ENCODE data around the gene TMED1. TPM values are rescaled to one million over a fixed set of nuclear protein-coding genes. Genes with fewer than 3 reads are reported as not detected.
A peak's percentile ranks its signal among the peaks of the same experiment; 100 is the strongest.

The TMED1 gene
- total RNA-seq, 1 donor from 2014 or later = 27.0 TPM

GRCh38 chr19:10836479-10837330 is 693 bp upstream of the TMED1 start:
- TF ChIP-seq EZH2phosphoT487 (IDR thresholded peaks at IDR 0.05) (no peak), EZH2 (IDR thresholded peaks at IDR 0.05) (no peak), CTCF (IDR thresholded peaks at IDR 0.05) (no peak)
- no peak for DNase-seq (ENCODE audit: low spot score)
- peak overlapping the region; percentile 100 for H3K27ac Mint-ChIP-seq
- H3K4me3 Mint-ChIP-seq = peak overlapping the region; percentile 91
- H3F3A ChIP-seq (ENCODE audit: low read depth) = peaks cover 34% of the 10 kb centered on the region
- H3K36me3 Mint-ChIP-seq = peaks cover 10% of the 10 kb centered on the region
- H4K20me1 ChIP-seq (ENCODE audit: low read depth) = no peaks in the 10 kb centered on the region
- peak overlapping the region; percentile 77 for H3K4me2 ChIP-seq
- no peaks in the 10 kb centered on the region for H3K27me3 ChIP-seq
- no peaks in the 10 kb centered on the region for H3K36me3 ChIP-seq
- peak overlapping the region; percentile 64 for H3K4me3 ChIP-seq
- no peaks in the 10 kb centered on the region for H3K4me1 ChIP-seq
- peaks cover 2% of the 10 kb centered on the region for H3K9me3 Mint-ChIP-seq
- no peaks in the 10 kb centered on the region for H3K9me3 ChIP-seq (ENCODE audit: low read depth)
- H3K27ac ChIP-seq = peak overlapping the region; percentile 91
- peak overlapping the region; percentile 61 for H3K9ac ChIP-seq
- H3K27me3 Mint-ChIP-seq (ENCODE audit: insufficient read depth, low read depth) = peaks cover 11% of the 10 kb centered on the region
- H3K4me1 Mint-ChIP-seq = peaks cover 14% of the 10 kb centered on the region
- peak overlapping the region; percentile 96 for H2AFZ ChIP-seq (replicated peaks)
- H3K79me2 ChIP-seq (ENCODE audit: low read depth) = no peaks in the 10 kb centered on the region

GRCh38 chr19:10835089-10835753 is 791 bp downstream of the TMED1 start:
- H3K36me3 Mint-ChIP-seq = peaks cover 10% of the 10 kb centered on the region
- peak overlapping the region; percentile 91 for H3K4me3 Mint-ChIP-seq
- Histone ChIP-seq H4K20me1 (ENCODE audit: low read depth) (no peaks in the 10 kb centered on the region), H3K4me3 (peak overlapping the region; percentile 40), H3K4me1 (no peaks in the 10 kb centered on the region), H3K27ac (no peak overlapping the region), H2AFZ (replicated peaks) (no peak overlapping the region), H3F3A (ENCODE audit: low read depth) (peaks cover 37% of the 10 kb centered on the region), H3K36me3 (no peaks in the 10 kb centered on the region), H3K9ac (no peak overlapping the region), H3K79me2 (ENCODE audit: low read depth) (no peaks in the 10 kb centered on the region), H3K4me2 (peak overlapping the region; percentile 60), H3K9me3 (ENCODE audit: low read depth) (no peaks in the 10 kb centered on the region), H3K27me3 (no peaks in the 10 kb centered on the region)
- H3K4me1 Mint-ChIP-seq = peaks cover 14% of the 10 kb centered on the region
- peaks cover 2% of the 10 kb centered on the region for H3K9me3 Mint-ChIP-seq
- H3K27me3 Mint-ChIP-seq (ENCODE audit: insufficient read depth, low read depth) = peaks cover 11% of the 10 kb centered on the region
- no peak for DNase-seq (ENCODE audit: low spot score)
- peak overlapping the region; percentile 100 for H3K27ac Mint-ChIP-seq
- TF ChIP-seq EZH2phosphoT487 (IDR thresholded peaks at IDR 0.05) (no peak), CTCF (IDR thresholded peaks at IDR 0.05) (no peak), EZH2 (IDR thresholded peaks at IDR 0.05) (no peak)

GRCh38 chr19:10832939-10833296 is 3.1 kb downstream of the TMED1 start:
- peaks cover 8% of the 10 kb centered on the region for H3K36me3 Mint-ChIP-seq

More at GRCh38 chr19:10832939-10833296, 3.1 kb downstream of the TMED1 start:
- no peak overlapping the region for H3K27ac ChIP-seq
- H3K4me3 ChIP-seq = no peak overlapping the region
- Mint-ChIP-seq H3K27ac (no peak overlapping the region), H3K4me1 (peaks cover 14% of the 10 kb centered on the region), H3K4me3 (no peak overlapping the region), H3K9me3 (no peaks in the 10 kb centered on the region), H3K27me3 (ENCODE audit: insufficient read depth, low read depth) (peaks cover 15% of the 10 kb centered on the region)
- no peaks in the 10 kb centered on the region for H3K36me3 ChIP-seq
- H3K27me3 ChIP-seq = no peaks in the 10 kb centered on the region
- TF ChIP-seq CTCF (IDR thresholded peaks at IDR 0.05) (no peak), EZH2phosphoT487 (IDR thresholded peaks at IDR 0.05) (no peak), EZH2 (IDR thresholded peaks at IDR 0.05) (no peak)
- peaks cover 37% of the 10 kb centered on the region for H3F3A ChIP-seq (ENCODE audit: low read depth)
- no peaks in the 10 kb centered on the region for H3K9me3 ChIP-seq (ENCODE audit: low read depth)
- no peak overlapping the region for H3K9ac ChIP-seq
- H4K20me1 ChIP-seq (ENCODE audit: low read depth) = no peaks in the 10 kb centered on the region
- DNase-seq (ENCODE audit: low spot score) = no peak
- H3K79me2 ChIP-seq (ENCODE audit: low read depth) = no peaks in the 10 kb centered on the region
- no peak overlapping the region for H2AFZ ChIP-seq (replicated peaks)
- H3K4me1 ChIP-seq = no peaks in the 10 kb centered on the region
- no peak overlapping the region for H3K4me2 ChIP-seq
